Measurements from ENCODE around the gene CCDC180. TPM values are rescaled to one million over a fixed set of nuclear protein-coding genes. Genes with fewer than 3 reads are reported as not detected.

Gene CCDC180
- total and polyA plus RNA-seq, 2 experiments from 2014 or later, result 5.1 to 15.7 TPM

- no peak overlapping the region for H3K4me3 ChIP-seq
- no peak for DNase-seq (ENCODE audit: low read depth in 1 of 2, low spot score in 1 of 2)
- no peak overlapping the region for H3K27ac ChIP-seq
- TF ChIP-seq, protein P1, sequence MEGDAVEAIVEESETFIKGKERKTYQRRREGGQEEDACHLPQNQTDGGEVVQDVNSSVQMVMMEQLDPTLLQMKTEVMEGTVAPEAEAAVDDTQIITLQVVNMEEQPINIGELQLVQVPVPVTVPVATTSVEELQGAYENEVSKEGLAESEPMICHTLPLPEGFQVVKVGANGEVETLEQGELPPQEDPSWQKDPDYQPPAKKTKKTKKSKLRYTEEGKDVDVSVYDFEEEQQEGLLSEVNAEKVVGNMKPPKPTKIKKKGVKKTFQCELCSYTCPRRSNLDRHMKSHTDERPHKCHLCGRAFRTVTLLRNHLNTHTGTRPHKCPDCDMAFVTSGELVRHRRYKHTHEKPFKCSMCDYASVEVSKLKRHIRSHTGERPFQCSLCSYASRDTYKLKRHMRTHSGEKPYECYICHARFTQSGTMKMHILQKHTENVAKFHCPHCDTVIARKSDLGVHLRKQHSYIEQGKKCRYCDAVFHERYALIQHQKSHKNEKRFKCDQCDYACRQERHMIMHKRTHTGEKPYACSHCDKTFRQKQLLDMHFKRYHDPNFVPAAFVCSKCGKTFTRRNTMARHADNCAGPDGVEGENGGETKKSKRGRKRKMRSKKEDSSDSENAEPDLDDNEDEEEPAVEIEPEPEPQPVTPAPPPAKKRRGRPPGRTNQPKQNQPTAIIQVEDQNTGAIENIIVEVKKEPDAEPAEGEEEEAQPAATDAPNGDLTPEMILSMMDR (IDR thresholded peaks at IDR 0.05; ENCODE audit: low read depth, low read length), result no peak
- no peaks in the 10 kb centered on the region for H3K4me1 ChIP-seq (ENCODE audit: low read depth)
- no peaks in the 10 kb centered on the region for H3K9me3 ChIP-seq (ENCODE audit: low read depth)
- H3K27me3 ChIP-seq, result no peaks in the 10 kb centered on the region
- H3K36me3 ChIP-seq, result no peaks in the 10 kb centered on the region
These were observed 13.6 kb upstream of the CCDC180 start for GRCh38 chr9:97293818-97294217.

DNA sequence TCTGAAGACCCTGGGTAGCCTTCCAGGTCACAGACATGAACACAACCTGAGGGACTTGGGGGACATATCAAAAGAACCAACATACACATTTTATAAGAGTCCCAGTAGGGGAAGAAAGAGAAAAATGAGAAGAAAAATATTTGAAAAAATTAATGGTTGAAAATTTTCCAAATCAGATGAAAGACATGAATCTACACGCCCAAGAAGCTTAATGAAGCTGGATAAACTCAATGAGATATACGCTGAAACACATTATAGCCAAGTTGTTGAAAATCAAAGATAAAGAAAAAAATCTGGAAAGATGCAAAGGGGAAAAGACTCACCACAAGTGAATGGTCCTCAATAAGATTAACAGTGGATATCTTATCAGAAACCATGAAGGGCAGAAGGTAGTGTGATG, 9.6 kb upstream of the CCDC180 start:
- H3K27me3 ChIP-seq, result no peaks in the 10 kb centered on the region

DNA sequence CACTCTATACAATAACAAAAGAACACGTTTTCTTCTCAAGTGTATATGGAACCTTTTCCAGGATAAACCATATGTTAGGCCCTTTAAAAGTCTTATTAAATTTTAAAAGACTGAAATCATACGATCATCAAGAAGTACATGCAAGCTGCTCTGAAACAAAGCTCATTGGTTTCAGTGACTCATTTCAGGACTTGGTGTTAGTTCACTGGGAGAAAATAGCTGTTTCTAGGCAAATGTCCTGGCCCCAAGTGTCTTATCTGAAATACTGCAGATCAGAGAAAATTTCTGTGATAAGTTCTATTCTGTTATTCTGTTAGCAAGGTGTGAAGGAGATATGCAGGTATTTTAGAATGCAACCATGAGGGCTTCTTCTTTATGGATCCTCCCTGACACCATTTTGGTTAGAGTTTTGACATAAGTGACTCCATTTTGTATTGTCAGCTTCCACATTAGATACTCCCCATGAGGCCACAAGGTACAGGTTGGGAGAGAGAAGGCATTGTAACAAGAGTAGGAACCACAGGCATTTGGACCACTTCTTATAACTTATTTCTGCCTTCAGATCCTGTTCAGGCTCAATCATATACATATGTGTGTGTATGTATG, 7.5 kb upstream of the CCDC180 start:
- no peaks in the 10 kb centered on the region for H3K4me1 ChIP-seq (ENCODE audit: low read depth)
- no peaks in the 10 kb centered on the region for H3K27me3 ChIP-seq
- TF ChIP-seq, protein P1 (IDR thresholded peaks at IDR 0.05; ENCODE audit: low read depth, low read length), result no peak
- no peak overlapping the region for H3K27ac ChIP-seq
- H3K36me3 ChIP-seq, result no peaks in the 10 kb centered on the region
- H3K9me3 ChIP-seq (ENCODE audit: low read depth), result no peaks in the 10 kb centered on the region
- DNase-seq (ENCODE audit: low read depth in 1 of 2, low spot score in 1 of 2), result no peak
- no peak overlapping the region for H3K4me3 ChIP-seq

More for the DNA sequence above, 9.6 kb upstream of the CCDC180 start:
- Histone ChIP-seq H3K4me3 (no peak overlapping the region), H3K27ac (no peak overlapping the region), H3K4me1 (ENCODE audit: low read depth) (no peaks in the 10 kb centered on the region), H3K36me3 (no peaks in the 10 kb centered on the region), H3K9me3 (ENCODE audit: low read depth) (no peaks in the 10 kb centered on the region)
- TF ChIP-seq, protein P1 (IDR thresholded peaks at IDR 0.05; ENCODE audit: low read depth, low read length), result no peak
- no peak for DNase-seq (ENCODE audit: low read depth in 1 of 2, low spot score in 1 of 2)

- Histone ChIP-seq H3K9me3 (ENCODE audit: low read depth) (no peaks in the 10 kb centered on the region), H3K4me3 (no peak overlapping the region), H3K4me1 (ENCODE audit: low read depth) (no peaks in the 10 kb centered on the region), H3K36me3 (no peaks in the 10 kb centered on the region), H3K27ac (no peak overlapping the region), H3K27me3 (no peaks in the 10 kb centered on the region)
- TF ChIP-seq, protein P1 (IDR thresholded peaks at IDR 0.05; ENCODE audit: low read depth, low read length), result no peak
- DNase-seq (ENCODE audit: low read depth in 1 of 2, low spot score in 1 of 2), result no peak
These were observed 6.9 kb upstream of the CCDC180 start for GRCh38 chr9:97300586-97300985.

DNA sequence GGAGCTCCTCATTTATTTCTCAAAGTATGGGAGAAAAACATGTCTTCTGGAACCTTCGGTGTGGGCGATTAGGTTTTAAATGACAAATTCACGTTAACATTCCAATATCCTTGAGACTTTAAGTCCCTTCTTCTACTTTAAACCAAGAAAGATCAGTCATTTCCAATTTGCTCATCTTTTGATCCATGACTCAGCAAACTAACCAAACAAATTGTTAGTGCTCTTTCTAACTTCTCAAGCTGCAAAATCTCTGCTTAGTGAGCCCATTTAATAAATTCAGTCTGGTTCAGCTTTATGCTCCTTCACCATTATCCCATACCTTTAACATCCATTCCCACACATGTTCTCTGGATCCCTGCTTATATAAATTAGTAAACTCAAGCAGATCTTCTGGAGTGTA, 5.5 kb upstream of the CCDC180 start:
- Histone ChIP-seq H3K4me3 (no peak overlapping the region), H3K9me3 (ENCODE audit: low read depth) (no peaks in the 10 kb centered on the region), H3K36me3 (no peaks in the 10 kb centered on the region), H3K4me1 (ENCODE audit: low read depth) (no peaks in the 10 kb centered on the region), H3K27me3 (no peaks in the 10 kb centered on the region), H3K27ac (no peak overlapping the region)
- no peak for DNase-seq (ENCODE audit: low read depth in 1 of 2, low spot score in 1 of 2)
- TF ChIP-seq, protein P1 (IDR thresholded peaks at IDR 0.05; ENCODE audit: low read depth, low read length), result no peak
